Left renal cortex interstitium (tissue), 4 donors: ENCODE data around the gene MGMT. TPM values are rescaled to one million over a fixed set of nuclear protein-coding genes. Genes with fewer than 3 reads are reported as not detected.

Experiments used
- DNase-seq, 4 donors: peaks; one replicate each; pipeline ENCODE4 v3.0.0-alpha.2; 2013; ENCODE audit warnings: low read depth in 4 of 4, low spot score in 2 of 4, missing footprints in 1 of 4
- polyA plus RNA-seq, 4 donors: library from polyadenylated mRNA; unstranded; fragments of 120-200 nt; gene quantifications; one replicate each; pipeline ENCODE4 v1.2.1, GENCODE V29; 2013; ENCODE audit not compliant: insufficient read length in 4 of 4

Gene MGMT
- polyA plus RNA-seq, 4 donors, result 17.4 to 30.0 (median 20.7) TPM

DNA sequence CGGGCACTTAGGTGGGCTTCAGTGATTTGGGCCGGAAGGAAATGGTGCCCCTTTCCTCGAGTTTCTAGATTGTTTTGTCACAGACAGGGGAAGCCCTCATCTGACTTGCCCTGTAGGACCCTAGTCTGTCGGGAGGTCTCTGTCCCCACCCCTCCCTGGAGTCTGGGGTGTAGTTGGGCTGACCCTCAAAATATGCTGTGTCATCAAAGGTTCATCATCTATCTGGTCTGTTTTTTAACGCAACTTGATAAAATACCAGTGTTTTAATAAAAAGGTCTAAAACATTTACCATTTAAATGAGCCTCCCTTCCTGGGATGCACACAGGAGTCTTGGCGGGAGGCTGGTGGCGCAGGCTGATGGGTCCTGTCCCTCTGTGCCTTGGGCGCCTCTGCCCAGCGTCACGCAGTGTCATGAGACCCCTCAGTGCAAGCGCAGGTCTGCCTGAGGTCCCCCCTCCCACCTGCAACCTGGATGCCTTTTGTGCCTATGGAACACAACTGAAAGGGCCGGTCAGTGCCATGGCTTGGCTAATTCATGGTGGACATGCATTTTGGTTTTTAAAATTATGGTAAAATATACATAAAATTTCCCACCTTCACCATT lies 146.4 kb downstream of the MGMT start:
- no peak for DNase-seq

- DNase-seq, result no peak
Measured at GRCh38 chr10:129614341-129614740, 147.3 kb downstream of the MGMT start.

DNA sequence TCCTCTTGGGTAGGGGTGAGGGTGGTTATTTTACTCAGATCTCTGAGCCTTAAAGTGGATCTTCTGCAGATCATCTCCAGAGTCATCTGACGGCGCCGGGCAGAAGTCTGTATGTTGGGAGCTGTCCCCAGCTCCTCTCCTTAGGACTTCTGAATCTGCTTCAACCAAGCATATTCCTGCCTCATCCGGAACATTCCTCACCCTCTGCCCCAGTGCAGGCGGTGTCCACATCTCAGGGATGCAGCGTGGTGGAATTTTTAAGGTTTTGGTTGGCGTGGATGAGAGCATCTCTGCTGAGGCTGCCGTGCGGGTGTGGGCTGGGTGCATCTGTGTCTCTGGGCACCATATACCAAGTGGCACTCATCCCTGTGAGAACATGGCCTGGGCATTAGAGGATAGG lies 148.3 kb downstream of the MGMT start:
- DNase-seq, result no peak

- DNase-seq, result no peak
Measured at GRCh38 chr10:129615921-129616525, 149.0 kb downstream of the MGMT start.

- DNase-seq, result no peak
Measured at GRCh38 chr10:129617768-129618167, 150.7 kb downstream of the MGMT start.

GRCh38 chr10:129621062-129621461 lies 154.0 kb downstream of the MGMT start:
- no peak for DNase-seq

DNA sequence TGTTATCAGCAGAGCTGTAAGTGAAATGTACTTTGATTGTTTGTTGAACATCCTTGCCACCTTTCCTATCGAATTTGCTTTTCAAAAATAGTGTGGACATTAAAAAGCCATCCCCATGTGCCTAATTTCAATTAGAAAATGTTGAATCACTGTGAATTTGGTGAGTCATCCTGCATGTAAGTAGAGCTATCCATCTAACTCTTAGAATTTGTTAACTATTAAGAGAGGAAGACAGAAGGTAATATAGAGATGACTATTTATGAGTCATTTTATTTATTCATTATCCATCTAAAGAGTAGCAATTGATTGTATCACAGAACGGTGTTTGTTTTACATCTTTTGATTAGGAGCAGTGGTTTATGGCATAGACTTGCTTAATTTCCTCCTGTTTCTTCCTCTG lies 154.7 kb downstream of the MGMT start:
- DNase-seq, result no peak

- no peak for DNase-seq
Measured at GRCh38 chr10:129622291-129622690, 155.2 kb downstream of the MGMT start.

GRCh38 chr10:129622736-129623135 lies 155.7 kb downstream of the MGMT start:
- DNase-seq, result no peak

DNA sequence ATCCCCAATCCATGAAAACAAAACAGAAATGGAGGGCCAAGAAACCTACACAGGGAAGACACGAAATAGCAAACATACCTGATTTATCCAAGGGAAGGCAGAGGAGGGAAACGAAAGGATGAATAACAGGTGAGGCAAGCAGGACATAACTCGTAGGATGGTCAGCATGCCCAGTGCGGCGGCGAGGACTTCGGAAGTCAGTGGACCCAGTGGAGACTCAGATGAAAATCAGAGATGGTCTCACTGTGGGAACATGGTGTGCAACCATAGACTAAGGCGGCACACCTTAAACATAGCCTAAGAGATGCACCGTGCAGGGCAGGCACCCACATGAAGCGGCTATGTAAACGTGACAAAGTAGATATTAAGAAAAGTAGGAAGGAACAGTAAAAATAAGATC lies 157.5 kb downstream of the MGMT start:
- DNase-seq, result no peak

- no peak for DNase-seq
Measured at GRCh38 chr10:129626309-129626708, 159.3 kb downstream of the MGMT start.

DNA sequence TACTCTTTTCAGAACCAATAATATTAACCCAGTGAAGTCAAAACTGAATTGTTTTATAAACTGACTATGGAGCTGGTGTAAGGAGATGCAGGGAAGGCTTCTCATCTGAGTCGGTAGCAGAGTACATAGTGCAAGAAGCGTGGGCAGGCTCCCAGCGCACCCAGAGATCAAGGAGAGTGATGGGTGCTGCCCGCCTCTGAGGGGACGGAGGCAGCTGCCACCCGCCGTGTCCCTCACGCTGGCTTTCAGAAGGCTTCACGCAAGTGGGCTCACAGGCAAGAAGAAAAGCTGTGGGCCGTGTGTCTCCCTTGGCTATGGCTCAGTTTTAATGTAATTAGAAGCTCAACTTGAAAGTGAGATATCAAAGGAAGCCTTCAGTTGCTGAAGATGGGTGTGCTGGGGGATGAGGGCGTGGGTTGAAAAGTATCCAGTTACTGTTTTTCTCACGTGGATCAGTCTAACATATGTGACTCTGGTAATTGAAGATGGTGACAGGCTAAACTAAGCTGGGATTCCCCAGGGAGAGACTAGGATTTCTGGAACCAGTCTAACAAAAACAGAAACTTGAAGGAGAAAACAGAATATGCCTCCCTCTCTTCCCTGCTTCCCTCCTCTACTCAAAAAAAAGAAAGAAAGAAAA lies 159.9 kb downstream of the MGMT start:
- DNase-seq, result no peak

- no peak for DNase-seq
Measured at GRCh38 chr10:129627442-129627841, 160.4 kb downstream of the MGMT start.

- no peak for DNase-seq
Measured at GRCh38 chr10:129628823-129629222, 161.8 kb downstream of the MGMT start.

GRCh38 chr10:129629911-129630310 lies 162.9 kb downstream of the MGMT start:
- DNase-seq, result no peak

GRCh38 chr10:129631006-129631405 lies 164.0 kb downstream of the MGMT start:
- DNase-seq, result no peak

- no peak for DNase-seq
Measured at GRCh38 chr10:129631870-129632623, 165.0 kb downstream of the MGMT start.

- no peak for DNase-seq
Measured at GRCh38 chr10:129637010-129637409, 170.0 kb downstream of the MGMT start.

- no peak for DNase-seq
Measured at GRCh38 chr10:129637846-129638245, 170.8 kb downstream of the MGMT start.

- DNase-seq, result no peak
Measured at GRCh38 chr10:129641351-129641750, 174.3 kb downstream of the MGMT start.

DNA sequence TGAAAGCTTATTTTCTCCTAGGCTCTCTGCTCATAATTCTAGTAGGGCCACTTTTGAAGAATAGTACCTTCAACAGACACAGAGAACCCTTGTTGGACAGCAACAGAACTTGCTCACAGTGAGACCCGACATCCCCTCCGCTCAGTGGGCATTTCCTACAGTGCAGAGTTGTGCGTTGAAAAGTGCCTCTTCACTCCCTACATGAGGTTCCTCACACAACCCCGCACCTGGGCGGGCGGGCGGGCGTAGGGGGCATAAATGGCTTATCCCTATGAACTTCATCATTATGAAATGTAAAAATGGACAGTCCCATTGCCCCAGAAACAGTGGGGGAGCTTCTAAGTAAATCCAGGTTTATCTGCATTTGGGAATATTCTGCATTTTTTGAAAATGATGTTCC lies 174.9 kb downstream of the MGMT start:
- DNase-seq, result no peak

DNA sequence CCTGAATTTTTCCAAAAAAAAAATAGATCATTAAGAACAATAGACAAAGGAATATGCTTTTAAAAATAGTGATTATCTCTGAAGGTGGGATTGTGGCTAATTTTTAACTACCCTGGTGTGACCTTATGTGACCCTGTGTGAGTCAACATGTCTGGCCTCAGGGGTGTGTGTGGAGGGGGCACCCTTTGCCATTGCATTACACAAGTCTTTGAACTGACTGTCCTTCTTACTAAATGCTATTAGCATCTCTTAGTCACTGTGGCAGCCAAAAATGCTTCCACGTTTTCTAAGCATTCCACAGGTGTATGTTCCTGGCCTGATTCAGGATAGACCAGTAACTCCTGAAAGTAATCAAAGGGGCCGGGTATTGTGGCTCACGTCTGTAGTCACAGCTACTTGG lies 175.4 kb downstream of the MGMT start:
- no peak for DNase-seq
